ENCODE data around the gene ITGB4. TPM values are rescaled to one million over a fixed set of nuclear protein-coding genes. Genes with fewer than 3 reads are reported as not detected.
A peak's percentile ranks its signal among the peaks of the same experiment; 100 is the strongest.

Gene ITGB4
- polyA plus RNA-seq, 3 donors = 0.09 to 0.82 TPM; not detected in 1

DNA sequence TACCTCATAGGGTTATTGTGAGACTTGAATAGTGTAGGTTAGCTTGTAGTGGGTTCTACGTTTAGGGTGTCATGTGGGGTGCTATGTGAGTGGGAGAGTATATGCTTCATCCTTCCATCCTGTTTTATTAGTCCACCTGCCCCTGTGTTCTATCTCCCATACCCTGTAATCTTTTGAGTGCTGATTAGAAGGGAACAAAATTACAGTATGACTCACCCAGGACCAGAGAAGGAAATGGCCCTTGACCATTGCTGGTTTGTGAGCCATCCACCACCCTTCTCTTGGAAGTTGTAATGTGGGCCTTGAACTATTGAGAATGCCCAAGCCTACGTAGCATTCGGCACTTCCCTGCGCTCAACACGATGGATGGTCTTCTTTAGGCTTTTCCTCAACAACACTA lies 37.0 kb upstream of the ITGB4 start:
- H3K4me2 ChIP-seq (replicated peaks; ENCODE audit: extremely low read depth, low read length, poor library complexity, severe bottlenecking) = no peak overlapping the region
- intact Hi-C loops (cut with micrococcal nuclease) = no loop called here
- WGBS (ENCODE audit: insufficient coverage) = 100% methylated on average over 4 of the region's 5 CpGs
- peaks cover 80% of the 10 kb centered on the region for H3K79me2 ChIP-seq (ENCODE audit: insufficient read depth, low read length)
- H3K4me3 Mint-ChIP-seq = no peak overlapping the region
- TF ChIP-seq CTCF (IDR thresholded peaks at IDR 0.05) = no peak
- no peaks in the 10 kb centered on the region for H3K9me3 Mint-ChIP-seq
- no peak overlapping the region for H3K4me3 ChIP-seq (replicated peaks in 1 of 3; ENCODE audit: low read depth in 2 of 3, low read length in 3 of 3)
- DNase-seq = no peak
- H3K36me3 Mint-ChIP-seq = peaks cover 30 to 53% of the 10 kb centered on the region in 2 donors
- no peak overlapping the region for H3K9ac ChIP-seq (ENCODE audit: insufficient read depth, low read length, poor library complexity, severe bottlenecking)
- no peak overlapping the region for H2AFZ ChIP-seq (ENCODE audit: insufficient read depth, low read depth, low read length, poor library complexity, severe bottlenecking)
- H3K4me1 ChIP-seq (ENCODE audit: control insufficient read depth in 1 of 2, insufficient read depth in 2 of 2, low read length in 2 of 2) = peaks cover 36 to 37% of the 10 kb centered on the region in 2 donors
- H3K27me3 ChIP-seq (ENCODE audit: control insufficient read depth in 2 of 2, insufficient read depth in 2 of 2, low read length in 2 of 2) = no peaks in the 10 kb centered on the region
- no peak overlapping the region for H3K27ac ChIP-seq (ENCODE audit: low read depth in 1 of 2, low read length in 2 of 2)
- H3K9me3 ChIP-seq (replicated peaks in 1 of 2; ENCODE audit: control insufficient read depth in 1 of 2, insufficient read depth in 1 of 2, low read length in 2 of 2) = no peaks in the 10 kb centered on the region
- peak overlapping the region in 3 of 7 donors; percentile 18 to 87 (median 64) for H3K27ac Mint-ChIP-seq
- peaks cover 51% of the 10 kb centered on the region for H3K4me1 Mint-ChIP-seq
- no peaks in the 10 kb centered on the region for H3K27me3 Mint-ChIP-seq (ENCODE audit: low read depth in 3 of 3)
- peaks cover 34% of the 10 kb centered on the region for H4K20me1 ChIP-seq (ENCODE audit: insufficient read depth, low read length)
- peaks cover 28 to 36% of the 10 kb centered on the region in 2 donors for H3K36me3 ChIP-seq (replicated peaks in 1 of 2; ENCODE audit: control insufficient read depth in 1 of 2, insufficient read depth in 2 of 2, low read length in 2 of 2)

DNA sequence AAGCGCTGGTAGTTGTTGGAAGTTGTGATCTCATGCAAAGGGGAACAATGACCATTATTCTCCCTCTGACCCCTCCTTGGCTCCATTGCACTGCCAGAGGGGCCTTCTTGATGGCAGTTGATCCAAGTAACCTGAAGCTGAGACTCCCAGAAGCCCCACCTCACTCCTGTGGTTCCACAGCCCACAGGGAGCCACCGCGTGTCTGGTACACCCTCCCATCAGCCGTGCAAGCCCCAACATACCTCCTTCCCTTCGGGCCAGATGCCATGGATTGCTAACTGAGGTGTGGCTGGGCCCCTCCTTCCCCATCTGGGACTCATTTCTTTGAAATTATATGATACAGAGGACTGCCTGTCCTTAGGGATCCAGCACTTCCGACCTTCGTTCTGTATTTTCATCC lies 36.3 kb upstream of the ITGB4 start:
- Histone ChIP-seq H3K9ac (ENCODE audit: insufficient read depth, low read length, poor library complexity, severe bottlenecking) (no peak overlapping the region), H3K27ac (ENCODE audit: low read depth in 1 of 2, low read length in 2 of 2) (no peak overlapping the region), H3K9me3 (replicated peaks in 1 of 2; ENCODE audit: control insufficient read depth in 1 of 2, insufficient read depth in 1 of 2, low read length in 2 of 2) (no peaks in the 10 kb centered on the region), H3K4me3 (replicated peaks in 1 of 3; ENCODE audit: low read depth in 2 of 3, low read length in 3 of 3) (no peak overlapping the region), H3K4me1 (ENCODE audit: control insufficient read depth in 1 of 2, insufficient read depth in 2 of 2, low read length in 2 of 2) (peaks cover 43 to 44% of the 10 kb centered on the region in 2 donors), H2AFZ (ENCODE audit: insufficient read depth, low read depth, low read length, poor library complexity, severe bottlenecking) (no peak overlapping the region), H3K79me2 (ENCODE audit: insufficient read depth, low read length) (peaks cover 80% of the 10 kb centered on the region), H3K4me2 (replicated peaks; ENCODE audit: extremely low read depth, low read length, poor library complexity, severe bottlenecking) (no peak overlapping the region), H3K36me3 (replicated peaks in 1 of 2; ENCODE audit: control insufficient read depth in 1 of 2, insufficient read depth in 2 of 2, low read length in 2 of 2) (peaks cover 21 to 29% of the 10 kb centered on the region in 2 donors), H4K20me1 (ENCODE audit: insufficient read depth, low read length) (peaks cover 34% of the 10 kb centered on the region), H3K27me3 (ENCODE audit: control insufficient read depth in 2 of 2, insufficient read depth in 2 of 2, low read length in 2 of 2) (no peaks in the 10 kb centered on the region)
- TF ChIP-seq CTCF (IDR thresholded peaks at IDR 0.05) = no peak
- peaks cover 58% of the 10 kb centered on the region for H3K4me1 Mint-ChIP-seq
- H3K4me3 Mint-ChIP-seq = no peak overlapping the region
- DNase-seq = no peak
- WGBS (ENCODE audit: insufficient coverage) = no CpG with 5 or more reads among the region's 7 CpGs
- no peaks in the 10 kb centered on the region for H3K27me3 Mint-ChIP-seq (ENCODE audit: low read depth in 3 of 3)
- H3K9me3 Mint-ChIP-seq = no peaks in the 10 kb centered on the region
- peaks cover 24 to 46% of the 10 kb centered on the region in 2 donors for H3K36me3 Mint-ChIP-seq
- intact Hi-C loops (cut with micrococcal nuclease) = no loop called here
- H3K27ac Mint-ChIP-seq = peak overlapping the region in 1 of 7 donors; percentile 64

Measured in CD14-positive monocyte (primary cell).